Activated T-helper 17 cell treated with anti-CD3 and anti-CD28 coated beads, Interleukin-2, amount 50 U/mL, for 72 hours (primary cell): ENCODE data around the gene IFNA16. TPM values are rescaled to one million over a fixed set of nuclear protein-coding genes. Genes with fewer than 3 reads are reported as not detected.

Experiments
- total RNA-seq, 2 donors: library from RNA; stranded (reverse); gene quantifications; one replicate each; pipeline ENCODE4 v1.2.3, GENCODE V29; 2022

IFNA16 gene
- total RNA-seq, 2 donors from 2014 or later: not detected

Other genes starting within 250 kb of the IFNA16 start
- gene HACD4, start 185.7 kb downstream of the IFNA16 start, total RNA-seq: 1 to 10 TPM; 2.9 to 4.1 TPM
- gene IFNB1, start 139.4 kb downstream of the IFNA16 start, total RNA-seq: not detected
- not detected for gene IFNW1, start 75.5 kb downstream of the IFNA16 start, total RNA-seq
- gene IFNA21, start 50.7 kb downstream of the IFNA16 start, total RNA-seq: not detected
- gene IFNA4, start 29.7 kb downstream of the IFNA16 start, total RNA-seq: not detected
- not detected for gene IFNA7, start 15.1 kb downstream of the IFNA16 start, total RNA-seq
- gene IFNA10, start 10.2 kb downstream of the IFNA16 start, total RNA-seq: not detected
- not detected for gene IFNA17, start 10.9 kb upstream of the IFNA16 start, total RNA-seq
- gene IFNA14, start 22.7 kb upstream of the IFNA16 start, total RNA-seq: not detected
- gene IFNA5, start 88.0 kb upstream of the IFNA16 start, total RNA-seq: not detected
- 10 to 100 TPM; 10.5 to 13.7 TPM for gene KLHL9, start 118.1 kb upstream of the IFNA16 start, total RNA-seq
- not detected for gene IFNA6, start 133.6 kb upstream of the IFNA16 start, total RNA-seq
- gene IFNA13, start 150.7 kb upstream of the IFNA16 start, total RNA-seq: not detected
- gene IFNA2, start 168.1 kb upstream of the IFNA16 start, total RNA-seq: not detected
- gene IFNA8, start 191.8 kb upstream of the IFNA16 start, total RNA-seq: not detected
- not detected for gene IFNA1, start 223.1 kb upstream of the IFNA16 start, total RNA-seq